Activated T-cell treated with anti-CD3 and anti-CD28 coated beads for 24 hours (primary cell): ENCODE results near the gene MSL3.
A peak's percentile ranks its signal among the peaks of the same experiment; 100 is the strongest.

Experiments
- DNase-seq: peaks from one replicate; pipeline ENCODE4 v3.0.0-alpha.2; 2020; ENCODE audit warnings: low read depth

Gene MSL3

DNA sequence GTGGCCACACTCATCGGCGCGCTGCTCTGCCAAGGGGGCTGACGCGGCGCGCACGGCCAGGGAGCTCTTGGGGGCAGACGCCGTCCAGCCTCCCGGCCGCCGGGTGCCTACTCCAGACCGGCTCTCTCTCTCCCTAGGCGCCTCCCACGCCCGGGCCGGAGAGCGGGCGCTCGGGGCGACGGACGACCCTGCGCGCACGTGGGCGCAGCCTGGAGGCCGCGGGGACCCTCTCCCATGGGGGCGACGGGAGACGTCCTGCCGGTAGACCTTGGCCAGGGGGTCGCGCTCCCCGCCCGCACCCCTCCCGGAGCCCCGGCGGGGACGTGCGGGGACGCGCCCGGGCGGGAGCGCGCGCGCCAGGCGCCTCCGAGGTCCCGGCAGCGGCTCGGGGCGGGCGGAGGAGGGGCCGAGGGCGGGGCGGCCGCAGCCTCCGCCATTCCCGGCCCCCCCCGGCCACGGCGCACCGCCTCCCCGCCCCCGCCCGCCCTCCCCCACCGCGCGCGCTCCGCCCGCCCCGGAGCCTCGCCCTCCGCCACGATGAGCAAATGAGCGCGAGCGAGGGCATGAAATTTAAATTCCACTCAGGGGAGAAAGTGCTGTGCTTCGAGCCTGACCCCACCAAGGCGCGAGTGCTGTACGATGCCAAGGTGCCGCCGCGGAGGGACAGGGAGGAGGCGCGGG, at the start of gene MSL3:
Gene MSL3, plus strand, starts transcription at position 519 of the 681 bp plus-strand sequence. Its CDS starts 27 bp downstream, at position 546.
- peak; percentile 42 for DNase-seq

- no peak for DNase-seq
Observed at GRCh38 chrX:11722304-11722703, 35.7 kb upstream of the MSL3 start.

DNA sequence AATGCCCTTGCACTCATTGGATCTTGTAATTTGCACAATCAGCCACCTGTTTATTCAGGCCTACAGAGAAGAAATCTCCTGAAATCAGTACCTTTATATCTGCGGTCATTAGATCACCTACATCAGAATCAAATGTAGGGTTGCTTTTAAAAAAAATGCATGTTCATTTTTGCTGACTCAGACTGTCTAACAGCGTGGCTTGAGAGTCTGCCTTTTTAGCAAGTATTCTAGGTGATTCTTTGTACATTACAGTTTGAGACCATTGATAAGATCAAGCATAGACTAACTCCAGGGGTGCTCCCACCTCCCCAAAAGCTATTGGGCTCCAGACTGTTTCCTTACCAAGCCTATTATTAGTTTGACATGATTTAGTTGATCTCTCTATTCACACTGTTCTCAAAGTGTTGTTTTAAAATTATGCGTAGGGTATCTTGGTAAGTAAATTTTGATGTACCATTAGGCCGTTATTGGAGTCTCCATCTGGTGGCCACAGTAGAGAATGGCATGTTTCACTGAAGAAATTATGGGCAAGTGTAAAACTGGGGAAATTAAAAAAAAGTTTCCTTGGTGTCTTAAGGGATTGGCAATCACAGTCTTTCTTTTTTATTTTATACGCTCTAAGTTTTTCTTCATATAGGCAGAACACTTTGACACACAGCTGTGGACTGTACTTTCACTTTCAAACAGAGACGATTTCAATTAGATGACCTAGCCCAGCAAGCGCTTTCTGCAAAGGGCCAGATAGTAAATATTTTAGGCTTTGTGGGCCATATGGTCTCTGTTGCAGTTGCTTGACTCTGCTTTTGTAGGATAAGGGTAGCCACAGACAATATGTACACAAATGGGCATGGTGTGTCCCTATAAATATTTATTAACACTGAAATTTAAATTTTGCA, 33.7 kb upstream of the MSL3 start:
- DNase-seq: no peak

DNA sequence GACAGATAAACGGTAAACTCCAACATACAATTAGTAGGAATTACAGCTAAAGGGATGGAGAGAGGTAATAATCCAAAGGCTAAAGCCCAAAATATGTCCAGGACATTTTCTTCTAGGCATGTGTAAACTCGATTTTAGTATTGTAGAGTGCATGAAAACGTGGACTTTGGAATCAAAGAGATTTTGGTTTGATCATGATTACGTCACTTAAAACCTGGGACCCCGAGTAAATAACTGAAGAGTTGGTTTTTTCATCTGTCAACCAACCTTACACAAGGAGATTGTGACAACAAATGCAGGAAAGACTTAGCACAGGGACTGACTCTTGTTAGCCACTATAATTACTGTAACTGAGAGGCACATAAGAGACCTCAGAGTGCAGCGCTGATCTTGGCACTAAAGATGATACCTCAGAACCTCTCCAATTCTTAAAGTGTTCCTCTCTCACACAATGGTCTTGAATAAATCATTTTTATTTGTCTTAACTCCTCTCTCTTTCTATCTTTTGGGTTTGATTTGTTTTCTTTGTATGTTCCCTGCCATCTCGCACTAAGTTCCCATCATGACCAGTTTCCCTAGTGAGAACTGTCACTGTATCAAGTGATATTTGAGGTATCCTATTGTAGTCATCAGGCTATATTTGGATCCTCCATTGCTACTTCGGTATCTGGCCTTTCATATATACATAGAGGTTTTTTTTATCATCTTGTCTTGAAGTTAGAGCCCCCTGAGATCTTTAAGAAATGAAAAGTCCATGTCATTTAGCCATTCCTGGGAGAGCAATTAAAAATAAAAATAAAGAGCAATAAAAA, 32.2 kb upstream of the MSL3 start:
- no peak for DNase-seq

DNA sequence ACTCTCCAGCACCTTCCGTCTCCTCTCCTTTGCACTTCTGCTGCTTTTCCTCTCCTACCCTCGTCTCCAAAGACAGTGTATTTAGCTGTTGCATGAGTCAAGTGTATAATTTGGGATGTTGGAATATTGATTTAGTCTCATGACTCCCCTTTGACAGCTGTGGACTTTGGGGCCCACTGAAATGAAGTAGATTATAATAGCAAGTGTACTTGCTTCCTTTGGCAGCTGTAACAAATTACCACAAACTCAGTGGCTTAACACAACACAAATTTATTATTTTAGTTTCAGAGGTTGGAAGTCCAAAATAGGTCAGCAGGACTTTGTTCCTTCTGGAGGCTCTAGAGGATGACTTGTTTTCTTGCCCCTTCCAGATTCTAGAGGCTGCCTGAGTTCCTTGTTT, 29.5 kb upstream of the MSL3 start:
- no peak for DNase-seq

GRCh38 chrX:11733614-11734013, 24.4 kb upstream of the MSL3 start:
- no peak for DNase-seq

- no peak for DNase-seq
Observed at GRCh38 chrX:11739776-11740175, 18.3 kb upstream of the MSL3 start.

DNA sequence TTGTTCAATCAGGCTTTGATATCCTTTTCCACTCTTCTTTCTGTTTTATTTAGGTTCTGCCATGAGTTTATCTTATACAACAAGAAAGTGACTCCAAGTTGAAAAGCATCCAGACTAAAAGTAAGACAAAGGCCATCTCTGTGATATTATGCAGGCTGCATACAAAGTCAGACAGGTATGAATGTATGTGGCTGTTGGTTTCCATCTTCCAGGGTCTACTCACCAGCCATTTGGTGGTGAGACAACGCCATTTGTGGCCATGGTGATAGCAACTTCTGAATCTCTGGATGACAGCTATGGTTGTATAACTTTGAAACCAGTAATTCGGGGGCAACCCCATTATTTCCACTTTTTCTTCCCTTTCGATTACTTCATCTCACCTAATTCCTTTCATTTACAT, 17.2 kb upstream of the MSL3 start:
- DNase-seq: no peak

DNA sequence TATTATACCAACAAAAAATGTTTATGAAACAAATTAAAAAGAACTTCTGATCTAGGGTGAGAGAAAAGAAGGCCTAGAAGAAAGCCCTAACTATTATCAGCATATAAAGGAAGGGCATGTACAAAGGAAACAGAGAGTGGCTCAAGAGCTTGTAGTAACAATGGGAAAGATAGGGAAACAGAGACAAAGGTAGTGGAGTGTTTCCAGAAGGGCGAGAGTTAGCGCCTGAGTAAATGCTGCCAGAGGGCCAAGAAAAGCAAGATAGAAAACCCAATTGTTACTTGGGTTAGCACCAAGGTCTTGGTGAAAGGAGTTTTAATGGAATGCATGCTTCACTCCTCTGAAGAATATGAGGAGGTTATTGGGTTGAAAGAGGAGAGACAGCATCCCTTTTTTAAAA, 16.5 kb upstream of the MSL3 start:
- DNase-seq: no peak

DNA sequence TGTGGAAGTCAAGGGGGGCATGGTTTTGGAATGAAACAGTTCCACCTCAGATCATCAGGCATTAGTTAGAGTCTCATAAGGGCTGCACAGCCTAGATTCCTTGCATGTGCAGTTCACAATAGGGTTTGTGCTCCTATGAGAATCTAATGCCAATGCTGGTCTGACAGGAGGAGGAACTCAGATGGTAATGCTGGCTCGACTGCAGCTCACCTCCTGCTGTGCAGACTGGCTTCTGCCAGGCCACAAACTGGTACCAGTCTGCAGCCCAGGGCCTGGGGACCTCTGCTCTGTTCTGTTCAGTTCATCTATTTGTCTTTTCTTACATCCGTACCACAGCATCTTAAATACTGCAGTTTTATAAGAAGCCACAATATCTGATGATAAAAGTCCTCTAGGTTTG, 12.2 kb upstream of the MSL3 start:
- no peak for DNase-seq

- no peak for DNase-seq
Observed at GRCh38 chrX:11750046-11750445, 8.0 kb upstream of the MSL3 start.

DNA sequence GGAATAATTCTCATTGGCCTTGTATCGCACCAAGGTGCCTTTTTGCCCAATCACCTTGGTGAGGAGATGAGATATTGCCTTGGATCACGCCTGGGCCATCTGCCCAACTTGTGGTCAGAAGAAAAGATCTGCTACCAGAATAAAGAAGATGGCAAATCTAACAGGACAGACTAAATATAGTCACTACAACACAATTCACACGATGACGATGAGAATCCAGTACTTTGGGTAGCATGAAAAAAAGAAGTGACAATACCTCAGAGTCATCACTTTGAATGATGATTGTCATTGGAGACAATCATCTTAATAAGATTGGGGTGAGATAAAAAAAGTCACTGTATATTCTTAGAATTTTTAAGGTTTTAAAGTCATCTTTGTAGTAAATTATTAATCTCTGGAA, 7.3 kb upstream of the MSL3 start:
- DNase-seq: no peak

GRCh38 chrX:11751261-11751660, 6.8 kb upstream of the MSL3 start:
- DNase-seq: no peak

- DNase-seq: no peak
Observed at GRCh38 chrX:11753668-11754067, 4.4 kb upstream of the MSL3 start.

DNA sequence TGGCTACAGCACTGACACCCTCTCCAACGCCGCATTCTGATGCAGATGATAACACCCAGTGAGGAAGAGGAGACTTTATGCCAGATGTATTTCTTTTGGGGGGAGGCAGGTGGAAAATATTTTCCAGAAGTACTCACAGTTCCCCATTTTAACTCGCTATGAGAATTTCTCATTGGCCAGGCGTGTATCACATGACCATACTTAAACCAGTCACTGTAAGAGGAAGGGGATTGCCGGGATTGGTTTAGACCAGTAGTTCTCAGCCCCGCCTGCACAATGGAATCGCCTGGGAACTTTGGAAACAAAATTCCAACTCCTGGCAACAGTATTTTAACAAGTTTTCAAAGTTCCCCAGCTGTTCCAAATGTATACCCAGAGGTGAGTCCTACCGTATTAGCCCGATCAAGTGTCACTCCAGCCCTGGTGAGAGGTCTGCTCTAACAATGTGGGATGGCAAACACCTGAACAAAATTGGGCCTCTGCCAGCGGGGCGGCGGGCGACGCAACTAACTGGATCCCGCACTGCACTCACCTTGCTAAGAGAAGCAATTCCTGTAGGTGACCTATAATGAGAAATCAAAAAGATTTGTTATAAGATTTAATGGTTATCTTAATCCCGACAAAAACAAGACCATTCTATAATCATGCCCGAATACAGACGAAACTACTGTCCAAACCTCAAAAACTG, 2.9 kb upstream of the MSL3 start:
- DNase-seq: no peak

GRCh38 chrX:11755724-11756123, 2.3 kb upstream of the MSL3 start:
- no peak for DNase-seq

GRCh38 chrX:11756354-11757318, 1.4 kb upstream of the MSL3 start:
- DNase-seq: no peak

DNA sequence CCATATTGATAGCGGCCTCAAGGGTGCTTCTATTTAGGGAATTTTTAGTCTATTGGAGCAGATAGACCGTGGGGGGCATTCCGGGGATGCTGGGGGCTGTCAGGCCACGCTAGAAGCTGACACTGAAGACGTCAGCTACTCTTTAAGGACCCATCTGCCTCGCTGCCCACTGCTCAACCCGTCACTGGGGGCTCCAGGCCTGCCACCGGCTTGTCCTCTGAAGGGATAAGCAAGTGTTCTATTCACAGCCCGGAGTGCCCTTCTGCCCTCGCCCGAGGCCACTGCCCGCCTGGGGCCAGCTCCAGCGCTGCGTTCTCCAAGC, 679 bp upstream of the MSL3 start:
- no peak for DNase-seq

GRCh38 chrX:11758400-11759171, 549 bp downstream of the MSL3 start:
- DNase-seq: peak; percentile 80

DNA sequence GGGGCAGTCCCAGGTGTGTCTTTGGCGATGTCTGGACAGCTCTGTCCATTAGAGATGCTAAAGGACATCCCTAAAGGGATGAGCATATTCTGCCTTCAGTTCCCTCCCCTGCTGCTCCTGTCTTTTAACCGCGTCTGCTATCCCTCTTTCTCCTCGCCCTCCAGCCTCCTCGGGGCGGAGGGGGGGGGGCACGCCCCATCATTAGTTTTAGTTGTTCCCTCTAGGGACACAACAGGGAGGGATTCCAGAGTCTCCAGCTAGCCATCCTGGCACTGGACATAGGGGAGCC, 1.1 kb downstream of the MSL3 start:
- no peak for DNase-seq
